GM10248 (cell line): ENCODE measurements around the gene NKAIN2.
"Not testable (repeated sequence)": the region's sequence is repeated elsewhere in the genome, so short reads cannot be mapped to it uniquely, and the experiment has no call there.

Source experiments
- CTCF ChIA-PET: fragments of 300-600 bp; sonication (Branson Sonifier 250); formaldehyde crosslinking; extraction: SDS; loops from one replicate; lab custom pipeline; 2021; ENCODE audit warnings: antibody characterized with exemption; lab: Yijun Ruan, JAX
- POLR2A ChIA-PET: fragments of 350-650 bp; sonication (Branson Sonifier 250); formaldehyde crosslinking; extraction: SDS; loops from one replicate; lab custom pipeline; 2020; ENCODE audit warnings: antibody characterized with exemption; lab: Yijun Ruan, JAX
- DNase-seq: peaks from one replicate; pipeline ENCODE4 v3.0.0; 2012; ENCODE audit errors: extremely low spot score
- CTCF ChIP-seq: IDR thresholded peaks from 2 replicates; pipeline ENCODE4 v1.5.1; 2012; ENCODE audit warnings: mild to moderate bottlenecking, low read depth; ENCODE audit errors: extremely low read depth, missing control alignments, control extremely low read depth

The NKAIN2 gene

GRCh38 chr6:123913863-123914262, 110.2 kb downstream of the NKAIN2 start:
- TF ChIP-seq CTCF = no peak
- ChIA-PET CTCF (interaction anchor here (1.3 to 1.6 kb wide), 3 partner anchors 11 to 49 kb away, joined by 3 read pairs; no protein-coding TSS in a partner anchor), POLR2A (no interaction called here)
- DNase-seq = no peak

GRCh38 chr6:123923379-123923778, 119.7 kb downstream of the NKAIN2 start:
- CTCF ChIA-PET, POLR2A ChIA-PET: not testable (repeated sequence)

GRCh38 chr6:123925350-123925749, 121.7 kb downstream of the NKAIN2 start:
- DNase-seq = peak; percentile 25
- POLR2A ChIA-PET = no interaction called here
- CTCF ChIA-PET = interaction anchor here (0.9 to 1.8 kb wide), 4 partner anchors 8 to 108 kb away, joined by 3 to 6 read pairs (median 4); no protein-coding TSS in a partner anchor
- TF ChIP-seq CTCF = no peak

More at GRCh38 chr6:123923379-123923778, 119.7 kb downstream of the NKAIN2 start:
- DNase-seq = not testable (repeated sequence)

- no peak for DNase-seq
- ChIA-PET POLR2A (no interaction called here), CTCF (interaction anchor here (1.2 to 2.0 kb wide), 4 partner anchors 8 to 109 kb away, joined by 3 to 6 read pairs (median 4); no protein-coding TSS in a partner anchor)
- no peak for TF ChIP-seq CTCF
These were observed 122.3 kb downstream of the NKAIN2 start for GRCh38 chr6:123925842-123926399.

GRCh38 chr6:123928529-123928928, 124.9 kb downstream of the NKAIN2 start:
- TF ChIP-seq CTCF = no peak
- DNase-seq = no peak
- ChIA-PET CTCF (interaction anchor here (0.8 kb wide), 1 partner anchor 17 kb away, joined by 3 read pairs; no protein-coding TSS in a partner anchor), POLR2A (no interaction called here)

GRCh38 chr6:123931928-123932327, 128.3 kb downstream of the NKAIN2 start:
- POLR2A ChIA-PET = no interaction called here
- DNase-seq = no peak
- CTCF ChIA-PET = no interaction called here
- TF ChIP-seq CTCF = no peak

GRCh38 chr6:123940551-123940950, 136.9 kb downstream of the NKAIN2 start:
- POLR2A ChIA-PET = no interaction called here
- TF ChIP-seq CTCF = no peak
- no peak for DNase-seq
- CTCF ChIA-PET = interaction anchor here (1.2 kb wide), 1 partner anchor 13 kb away, joined by 6 read pairs; no protein-coding TSS in a partner anchor
